Measurements from ENCODE around the gene OPCML.

DNA sequence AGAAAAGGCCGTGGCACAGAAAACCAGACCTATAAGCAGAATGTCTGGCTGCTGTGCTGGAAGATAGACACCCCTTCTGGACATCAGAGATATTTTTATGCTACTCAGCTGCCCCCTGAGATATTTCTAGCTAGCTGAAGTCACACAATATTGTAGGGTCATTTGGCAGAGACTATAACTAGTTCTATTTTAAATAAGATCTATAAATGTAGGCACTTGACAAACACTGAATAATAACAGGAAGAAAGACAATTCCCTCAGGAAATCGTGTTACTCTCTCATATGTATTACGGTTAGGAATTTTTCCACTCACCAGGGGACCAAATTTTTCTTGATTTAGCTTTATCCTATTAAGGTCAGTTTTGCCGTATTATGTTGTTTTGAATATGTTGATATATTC lies 845.4 kb downstream of the OPCML start:
- TF ChIP-seq EZH2phosphoT487 (conservative IDR thresholded peaks at IDR 0.05; ENCODE audit: low read length): no peak
- TF ChIP-seq, protein P1, sequence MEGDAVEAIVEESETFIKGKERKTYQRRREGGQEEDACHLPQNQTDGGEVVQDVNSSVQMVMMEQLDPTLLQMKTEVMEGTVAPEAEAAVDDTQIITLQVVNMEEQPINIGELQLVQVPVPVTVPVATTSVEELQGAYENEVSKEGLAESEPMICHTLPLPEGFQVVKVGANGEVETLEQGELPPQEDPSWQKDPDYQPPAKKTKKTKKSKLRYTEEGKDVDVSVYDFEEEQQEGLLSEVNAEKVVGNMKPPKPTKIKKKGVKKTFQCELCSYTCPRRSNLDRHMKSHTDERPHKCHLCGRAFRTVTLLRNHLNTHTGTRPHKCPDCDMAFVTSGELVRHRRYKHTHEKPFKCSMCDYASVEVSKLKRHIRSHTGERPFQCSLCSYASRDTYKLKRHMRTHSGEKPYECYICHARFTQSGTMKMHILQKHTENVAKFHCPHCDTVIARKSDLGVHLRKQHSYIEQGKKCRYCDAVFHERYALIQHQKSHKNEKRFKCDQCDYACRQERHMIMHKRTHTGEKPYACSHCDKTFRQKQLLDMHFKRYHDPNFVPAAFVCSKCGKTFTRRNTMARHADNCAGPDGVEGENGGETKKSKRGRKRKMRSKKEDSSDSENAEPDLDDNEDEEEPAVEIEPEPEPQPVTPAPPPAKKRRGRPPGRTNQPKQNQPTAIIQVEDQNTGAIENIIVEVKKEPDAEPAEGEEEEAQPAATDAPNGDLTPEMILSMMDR (IDR thresholded peaks at IDR 0.05; ENCODE audit: insufficient read depth, low read length, poor library complexity, severe bottlenecking): no peak
